Testis (tissue), 2 donors: Measurements from ENCODE around the gene ACSL1.

Experiments used
- CTCF ChIP-seq, 3 experiments: fragments of 450-650 bp in 2 of 3; fragments of 200-600 bp in 1 of 3; sonication (generic) in 1 of 3; IDR thresholded peaks; one replicate each; pipeline ENCODE4 v1.5.1; 2016 to 2019; ENCODE audit warnings: antibody characterized with exemption in 3 of 3, mild to moderate bottlenecking in 2 of 3, moderate library complexity in 1 of 3
- POLR2A ChIP-seq: fragments of 450-650 bp; IDR thresholded peaks from one replicate; pipeline ENCODE4 v1.6.1; 2017; ENCODE audit warnings: antibody characterized with exemption, mild to moderate bottlenecking, moderate library complexity

GRCh38 chr4:184796906-184797305 lies 28.9 kb downstream of the ACSL1 start:
- TF ChIP-seq CTCF (IDR thresholded peaks at IDR 0.05) (no peak), POLR2A (no peak)
